Measurements from ENCODE around the gene RAF1.
"Not testable (repeated sequence)": the region's sequence is repeated elsewhere in the genome, so short reads cannot be mapped to it uniquely, and the experiment has no call there.

Gene RAF1

DNA sequence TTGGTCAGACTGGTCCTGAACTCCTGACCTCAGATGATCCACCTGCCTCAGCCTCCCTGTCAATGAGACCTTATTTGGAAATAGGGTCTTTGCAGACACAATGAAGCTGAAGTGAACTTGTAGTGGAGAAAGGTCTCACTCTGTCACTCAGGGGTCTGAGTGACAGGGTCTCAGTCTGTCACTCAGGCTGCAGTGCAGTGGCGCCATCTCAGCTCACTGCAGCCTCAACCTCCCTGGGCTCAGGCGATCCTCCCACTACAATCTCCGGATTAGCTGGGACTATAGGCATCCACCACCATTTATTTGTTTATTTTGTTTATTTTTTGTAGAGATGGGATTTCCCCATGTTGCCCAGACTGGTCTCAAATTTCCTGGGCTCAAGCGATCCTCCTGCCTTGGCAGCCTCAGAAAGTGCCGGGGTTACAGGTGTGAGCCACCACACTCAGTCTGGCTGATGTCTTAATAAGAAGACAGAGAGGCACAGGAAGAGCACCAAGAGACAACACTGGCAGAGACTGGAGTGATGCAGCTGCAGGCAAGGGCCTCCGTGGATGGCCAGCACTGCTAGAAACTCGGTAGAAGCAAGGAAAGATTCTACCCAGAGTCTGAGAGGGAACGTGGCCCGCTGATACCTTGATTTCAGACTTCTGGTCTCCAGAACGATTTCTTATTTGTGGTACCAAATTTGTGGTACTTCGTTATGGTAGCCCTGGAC, 26.2 kb upstream of the RAF1 start:
- FAIRE-seq: no peak
- TF ChIP-seq POLR2A (IDR thresholded peaks at IDR 0.05; ENCODE audit: low read depth, low read length): no peak
- DNase-seq (ENCODE audit: insufficient read length, low spot score): no peak

DNA sequence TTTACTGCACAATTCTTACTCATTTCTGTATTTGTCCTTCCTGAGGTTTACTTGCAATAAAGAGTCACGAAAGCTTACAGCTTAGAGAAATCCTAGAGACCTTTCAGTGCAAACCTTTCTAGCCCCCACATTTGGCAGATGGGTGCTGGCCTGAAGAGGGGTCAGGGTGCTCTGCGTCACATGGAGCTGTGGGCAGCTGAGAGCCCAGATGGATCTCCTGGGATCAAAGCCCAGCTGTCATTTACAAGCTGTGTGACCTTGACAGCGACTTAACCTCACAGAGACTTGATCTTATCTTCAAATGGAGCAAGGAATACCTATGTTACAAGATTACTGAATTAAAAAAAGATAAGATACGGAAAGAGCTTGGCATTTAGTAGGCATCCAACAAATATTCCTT, 24.0 kb upstream of the RAF1 start:
- DNase-seq (ENCODE audit: insufficient read length, low spot score): no peak
- FAIRE-seq: no peak
- no peak for TF ChIP-seq POLR2A (IDR thresholded peaks at IDR 0.05; ENCODE audit: low read depth, low read length)

DNA sequence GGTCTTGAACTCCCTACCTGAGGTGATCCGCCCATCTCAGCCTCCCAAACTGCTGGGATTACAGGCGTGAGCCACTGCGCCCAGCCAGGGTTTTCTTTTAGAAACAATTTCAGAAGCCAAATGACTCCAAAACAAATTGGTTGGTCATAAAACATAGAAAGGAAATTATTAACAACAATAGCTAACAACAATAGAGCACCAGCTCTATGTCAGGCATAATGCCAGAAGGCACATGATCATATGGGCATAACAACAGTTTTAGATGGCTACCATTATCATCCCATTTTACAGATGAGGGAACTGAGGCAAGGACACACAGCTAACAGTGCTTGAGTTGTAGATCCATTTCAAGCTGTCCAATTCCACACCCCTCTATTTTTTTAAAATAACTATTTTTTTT, 22.2 kb upstream of the RAF1 start:
- no peak for DNase-seq (ENCODE audit: insufficient read length, low spot score)
- no peak for FAIRE-seq
- TF ChIP-seq POLR2A (IDR thresholded peaks at IDR 0.05; ENCODE audit: low read depth, low read length): no peak

DNA sequence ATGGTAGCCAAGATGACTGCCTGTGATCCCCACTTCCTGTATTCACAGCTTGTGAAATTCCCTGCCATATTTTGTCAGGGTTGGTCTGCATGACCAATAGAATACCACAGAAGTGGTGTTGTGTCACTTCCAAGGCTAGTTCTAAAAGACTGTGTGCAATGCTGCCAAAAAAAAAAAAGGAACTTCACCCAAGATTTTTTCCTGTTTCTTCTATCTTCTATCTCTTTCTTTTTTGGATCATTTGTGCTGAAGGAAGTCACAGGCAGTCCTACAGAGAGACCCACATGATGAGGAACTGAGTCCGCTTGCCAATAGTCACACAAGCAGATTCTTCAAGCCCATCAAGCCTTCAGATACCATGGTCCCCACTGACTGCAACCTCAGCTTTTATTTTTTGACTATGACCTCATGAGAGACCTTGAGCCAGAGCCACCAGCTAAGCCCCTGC, 18.1 kb upstream of the RAF1 start:
- FAIRE-seq (peak; percentile 70), DNase-seq (ENCODE audit: insufficient read length, low spot score) (no peak)

DNA sequence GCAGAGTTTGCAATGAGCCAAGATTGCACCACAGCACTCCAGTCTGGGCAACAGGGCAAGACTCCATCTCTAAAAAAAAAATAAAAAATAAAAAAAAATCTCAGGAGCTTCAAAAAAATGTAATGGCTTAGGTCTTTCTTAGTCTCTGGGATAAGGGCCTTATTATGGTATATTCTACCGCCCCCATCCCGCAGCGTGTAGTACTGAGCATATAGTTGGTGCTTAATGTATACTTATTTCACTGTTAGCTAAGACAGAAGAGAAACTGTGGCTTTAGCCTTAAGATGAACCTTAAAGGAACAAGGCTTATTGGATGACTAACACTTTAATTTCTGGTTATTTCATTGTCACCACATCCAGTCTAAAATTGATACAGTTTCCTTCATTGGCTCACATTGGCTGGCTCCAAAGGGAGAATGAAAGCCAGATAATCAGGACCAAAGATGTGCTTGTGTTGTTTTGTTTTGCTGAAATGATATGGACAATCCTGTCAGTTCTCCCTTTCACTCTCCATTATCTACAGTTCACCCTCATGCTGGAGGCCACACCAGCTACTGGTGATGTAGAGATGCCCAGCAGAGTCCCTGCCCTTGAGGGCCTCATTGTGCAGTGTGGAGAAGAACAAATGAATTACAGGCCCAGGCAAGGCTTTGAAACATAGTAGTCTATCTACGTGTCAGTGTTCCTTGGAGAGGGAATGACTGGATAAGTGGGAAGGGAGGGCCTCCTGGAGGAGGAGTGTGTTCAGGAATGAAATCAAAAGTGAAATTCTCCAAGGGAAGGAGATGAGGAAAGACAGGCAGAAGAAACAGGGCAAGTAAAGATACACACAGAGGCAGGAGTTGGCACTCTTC, 17.4 kb upstream of the RAF1 start:
- no peak for TF ChIP-seq POLR2A (IDR thresholded peaks at IDR 0.05; ENCODE audit: low read depth, low read length)
- DNase-seq (ENCODE audit: insufficient read length, low spot score) (no peak), FAIRE-seq (no peak)

More for the DNA sequence above, 18.1 kb upstream of the RAF1 start:
- TF ChIP-seq POLR2A (IDR thresholded peaks at IDR 0.05; ENCODE audit: low read depth, low read length): no peak

DNA sequence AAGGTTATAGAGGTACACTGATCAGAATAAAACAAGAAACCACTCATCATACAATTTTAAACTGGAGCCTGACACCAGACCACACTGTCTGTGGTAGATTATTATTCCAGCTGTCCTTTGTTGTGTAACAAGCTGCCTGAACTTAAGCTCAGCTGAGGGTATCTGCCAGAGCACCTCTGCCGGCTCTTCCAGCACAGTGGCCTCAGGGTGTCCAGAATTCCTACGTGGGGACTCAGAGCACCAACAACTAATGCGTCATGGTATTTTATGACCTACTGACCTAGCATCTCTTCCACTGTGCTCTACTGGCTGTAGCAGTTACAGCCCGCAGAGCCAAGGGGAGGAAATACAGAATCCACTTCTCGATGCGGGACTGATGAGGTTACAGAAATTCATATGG, 15.6 kb upstream of the RAF1 start:
- FAIRE-seq (peak; percentile 99), DNase-seq (ENCODE audit: insufficient read length, low spot score) (peak; percentile 90)
- no peak for TF ChIP-seq POLR2A (IDR thresholded peaks at IDR 0.05; ENCODE audit: low read depth, low read length)

DNA sequence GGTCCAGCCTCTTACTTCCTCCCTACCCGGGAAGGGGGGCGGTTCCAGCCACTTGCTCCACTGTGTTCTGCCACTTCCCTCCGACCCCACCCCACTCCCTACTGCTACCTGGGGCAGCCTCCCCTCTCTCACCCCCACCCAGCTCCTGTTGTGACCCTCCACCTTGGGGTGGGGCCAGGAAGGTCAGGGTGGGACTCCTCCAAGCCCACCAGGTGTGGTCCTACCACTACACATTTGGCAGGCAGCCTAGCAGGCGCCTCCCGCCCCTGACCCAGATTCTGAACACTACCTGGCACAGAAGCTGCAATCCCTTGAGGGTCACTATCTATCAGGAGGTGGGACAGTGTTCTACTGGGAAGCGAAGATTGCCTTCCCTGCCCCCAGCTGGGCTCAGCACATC, 13.7 kb upstream of the RAF1 start:
- DNase-seq (ENCODE audit: insufficient read length, low spot score) (no peak), FAIRE-seq (no peak)
- no peak for TF ChIP-seq POLR2A (IDR thresholded peaks at IDR 0.05; ENCODE audit: low read depth, low read length)

DNA sequence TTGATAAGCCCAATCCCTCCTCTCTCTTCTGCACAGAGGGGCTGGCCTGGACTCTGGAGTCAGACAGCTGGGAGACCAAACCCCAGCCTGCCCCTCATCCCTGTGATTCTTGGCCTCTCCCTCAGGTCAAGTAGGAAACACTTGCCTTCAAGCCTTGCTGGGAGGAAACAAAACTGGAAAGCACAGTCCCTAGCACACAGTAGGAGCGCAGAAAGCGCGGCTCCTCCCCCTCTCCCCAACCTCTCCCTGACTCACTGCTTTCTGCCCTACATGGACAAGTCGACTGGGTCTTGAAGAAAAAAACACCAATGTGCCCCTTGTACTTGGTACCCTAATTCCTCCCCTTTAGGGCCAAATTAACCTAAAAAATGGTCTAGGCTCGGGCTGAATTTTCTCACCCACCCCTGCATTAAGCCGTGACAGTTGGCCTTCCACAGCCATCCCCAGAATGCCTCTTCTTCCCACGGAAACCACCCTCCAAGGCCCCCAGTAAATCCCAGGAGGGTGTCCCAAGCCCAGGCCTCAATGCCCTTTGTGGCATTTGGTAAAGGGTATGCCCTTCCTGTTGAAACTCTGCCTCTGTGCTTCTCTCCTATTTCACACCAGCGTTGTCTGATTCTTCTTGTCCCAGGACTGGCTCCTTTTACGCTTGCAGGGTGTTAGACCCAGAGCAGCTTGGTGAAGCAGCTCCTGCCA, 11.3 kb upstream of the RAF1 start:
- no peak for TF ChIP-seq POLR2A (IDR thresholded peaks at IDR 0.05; ENCODE audit: low read depth, low read length)
- DNase-seq (ENCODE audit: insufficient read length, low spot score) (no peak), FAIRE-seq (no peak)

DNA sequence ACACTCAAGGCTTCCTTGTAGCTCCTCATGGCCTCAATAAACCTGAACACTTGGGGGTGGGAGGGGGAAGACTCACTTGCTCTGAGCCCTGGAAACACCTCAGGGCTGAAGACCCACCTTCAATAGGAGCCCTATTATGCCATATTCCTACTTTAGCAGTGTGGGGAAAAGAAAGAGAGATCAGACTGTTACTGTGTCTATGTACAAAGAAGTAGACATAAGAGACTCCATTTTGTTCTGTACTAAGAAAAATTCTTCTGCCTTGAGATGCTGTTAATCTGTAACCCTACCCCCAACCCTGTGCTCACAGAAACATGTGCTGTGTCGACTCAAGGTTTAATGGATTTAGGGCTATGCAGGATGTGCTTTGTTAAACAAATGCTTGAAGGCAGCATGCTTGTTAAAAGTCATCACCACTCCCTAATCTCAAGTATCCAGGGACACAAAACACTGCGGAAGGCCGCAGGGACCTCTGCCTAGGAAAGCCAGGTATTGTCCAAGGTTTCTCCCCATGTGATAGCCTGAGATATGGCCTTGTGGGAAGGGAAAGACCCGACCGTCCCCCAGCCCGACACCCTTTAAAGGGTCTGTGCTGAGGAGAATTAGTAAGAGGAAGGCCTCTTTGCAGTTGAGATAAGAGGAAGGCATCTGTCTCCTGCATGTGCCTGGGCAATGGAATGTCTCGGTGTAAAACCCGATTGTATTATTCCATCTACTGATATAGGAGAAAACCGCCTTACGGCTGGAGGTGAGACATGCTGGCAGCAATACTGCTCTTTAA, 10.2 kb upstream of the RAF1 start:
- not testable (repeated sequence) for DNase-seq (ENCODE audit: insufficient read length, low spot score); FAIRE-seq

DNA sequence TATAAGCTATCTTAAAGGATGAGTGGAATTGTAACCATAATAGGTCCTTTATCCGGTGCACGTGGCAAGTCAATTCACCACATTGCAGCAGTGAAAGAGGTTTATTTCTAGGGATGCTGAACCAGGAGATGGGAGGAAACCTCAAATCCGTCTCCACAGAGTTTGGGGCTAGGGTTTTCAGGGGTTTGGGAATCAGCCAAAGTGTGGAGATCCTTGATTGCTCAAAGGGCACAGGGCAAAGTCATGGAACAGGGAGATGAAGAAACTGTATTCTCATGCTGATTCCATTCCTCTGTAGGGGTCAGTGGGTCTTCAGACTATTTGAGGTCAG, 7.2 kb upstream of the RAF1 start:
- no peak for FAIRE-seq
- no peak for TF ChIP-seq POLR2A (IDR thresholded peaks at IDR 0.05; ENCODE audit: low read depth, low read length)
- no peak for DNase-seq (ENCODE audit: insufficient read length, low spot score)

DNA sequence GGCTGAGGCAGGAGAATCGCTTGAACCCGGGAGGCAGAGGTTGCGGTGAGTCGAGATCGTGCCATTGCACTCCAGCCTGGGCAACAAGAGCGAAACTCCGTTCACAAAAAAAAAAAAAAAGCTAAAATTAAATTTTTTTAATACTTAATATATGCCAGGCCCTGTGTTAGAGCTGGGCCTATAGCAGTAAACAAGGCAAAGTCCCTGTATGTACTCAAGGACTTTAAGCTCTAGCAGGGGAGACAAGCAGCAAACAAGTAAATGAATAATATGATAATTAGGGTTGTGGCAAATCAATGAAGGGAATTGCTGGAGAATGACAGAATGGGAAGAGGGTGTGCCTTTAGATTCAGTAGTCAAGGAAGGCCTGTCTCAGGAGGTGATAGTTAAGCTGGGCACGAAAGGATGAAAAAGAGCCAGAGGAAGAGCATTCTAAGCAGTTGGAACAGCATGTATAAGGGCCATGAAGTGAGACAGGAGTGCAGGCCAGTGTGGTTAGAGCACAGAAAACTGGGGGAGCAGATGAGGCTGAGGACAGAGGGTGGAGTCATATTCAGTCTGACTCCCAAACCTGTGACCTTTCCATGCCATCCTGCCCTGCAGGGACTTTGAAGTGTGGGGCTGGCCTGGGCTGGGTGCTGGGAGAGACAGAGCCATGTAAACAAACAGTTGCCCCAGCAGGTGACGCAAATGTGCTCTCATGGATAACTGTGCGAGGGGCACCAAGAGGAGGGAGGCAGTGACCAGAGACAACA, 6.6 kb upstream of the RAF1 start:
- no peak for FAIRE-seq
- no peak for TF ChIP-seq POLR2A (IDR thresholded peaks at IDR 0.05; ENCODE audit: low read depth, low read length)
- no peak for DNase-seq (ENCODE audit: insufficient read length, low spot score)

DNA sequence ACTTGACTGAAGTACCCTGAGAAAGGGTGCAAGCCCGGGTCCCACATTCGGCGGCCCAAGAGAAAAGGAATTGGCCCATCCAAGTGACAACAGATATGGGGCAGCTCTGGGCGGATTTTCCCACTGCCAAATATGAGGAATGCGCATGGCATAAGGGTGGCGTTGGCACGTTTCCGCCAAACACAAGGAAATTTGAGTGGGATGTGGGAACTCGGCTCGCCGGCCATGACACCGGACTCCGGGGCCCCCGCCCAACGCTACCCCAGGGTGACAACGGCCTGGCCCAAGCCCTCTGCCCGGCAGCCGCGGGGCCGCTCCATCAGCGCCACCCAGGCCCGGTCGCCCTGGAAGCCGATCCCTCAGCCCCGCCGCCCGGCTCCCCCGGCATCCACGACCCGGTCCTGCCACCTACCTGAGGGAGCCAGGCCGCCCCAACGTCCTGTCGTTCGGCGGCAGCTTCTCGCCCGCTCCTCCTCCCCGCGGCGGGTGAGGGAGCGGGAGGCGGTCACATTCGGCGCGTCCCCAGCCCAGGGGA, 449 bp downstream of the RAF1 start:
- no peak for DNase-seq (ENCODE audit: insufficient read length, low spot score)
- TF ChIP-seq POLR2A (IDR thresholded peaks at IDR 0.05; ENCODE audit: low read depth, low read length): 0 out of 2 replicates have a peak, but pooled peaks have one; percentile 11
- no peak for FAIRE-seq

All from H54 (cell line).